Right lobe of liver (tissue), 6 donors: ENCODE data around the gene PPP1CA. TPM values are rescaled to one million over a fixed set of nuclear protein-coding genes. Genes with fewer than 3 reads are reported as not detected.
A peak's percentile ranks its signal among the peaks of the same experiment; 100 is the strongest.
"Not testable (repeated sequence)": the region's sequence is repeated elsewhere in the genome, so short reads cannot be mapped to it uniquely, and the experiment has no call there.

ENCODE experiments used
- ATAC-seq, 4 donors: fragments of 200-7000 bp; cut with Tn5 transposase; one replicate each; pipeline ENCODE4 v1.9.1; 2020; ENCODE audit warnings: mild to moderate bottlenecking in 4 of 4, moderate library complexity in 4 of 4
- DNase-seq, 3 donors: peaks; one replicate each; pipeline ENCODE4 v3.0.0-alpha.2; 2020
- H3K27ac ChIP-seq, 3 donors: fragments of 200-600 bp; one replicate each; pipeline ENCODE4 v1.8.0; 2022
- H3K27me3 ChIP-seq, 2 donors: fragments of 200-600 bp; one replicate each; pipeline ENCODE4 v1.8.0; 2022
- H3K36me3 ChIP-seq, 4 donors: fragments of 200-600 bp; sonication (generic) in 1 of 4; one replicate each; pipeline versions ENCODE4 v1.5.1 to v1.8.0; 2017 to 2022; ENCODE audit warnings: control low read depth in 1 of 4
- H3K4me1 ChIP-seq, 4 donors: fragments of 200-600 bp; sonication (generic) in 1 of 4; one replicate each; pipeline versions ENCODE4 v1.5.1 to v1.8.0; 2017 to 2022; ENCODE audit warnings: control low read depth in 1 of 4
- H3K4me3 ChIP-seq, 3 donors: fragments of 200-600 bp; one replicate each; pipeline ENCODE4 v1.8.0; 2022
- H3K9me3 ChIP-seq, 4 donors: fragments of 200-600 bp; sonication (generic) in 1 of 4; one replicate each; pipeline versions ENCODE4 v1.5.1 to v1.8.0; 2017 to 2022; ENCODE audit warnings: control low read depth in 1 of 4
- CTCF ChIP-seq, 4 donors: fragments of 200-600 bp in 3 of 4; fragments of 450-650 bp in 1 of 4; IDR thresholded peaks; one replicate each; pipeline versions ENCODE4 v1.5.1 to v1.8.0; 2016 to 2022; ENCODE audit warnings: antibody characterized with exemption in 4 of 4, mild to moderate bottlenecking in 2 of 4
- POLR2A ChIP-seq: fragments of 450-650 bp; IDR thresholded peaks from one replicate; pipeline ENCODE4 v1.6.1; 2017; ENCODE audit warnings: antibody characterized with exemption, mild to moderate bottlenecking
- WGBS: methylation state at CpG from one replicate; pipeline ENCODE4 v1.1.6; 2018; ENCODE audit warnings: low coverage, low lambda C conversion rate; ENCODE audit not compliant: insufficient coverage; ENCODE audit errors: missing lambda C conversion rate; 5-methylcytosine and 5-hydroxymethylcytosine counted together
- intact Hi-C, 2 donors: fragments of 100-400 bp; cut with DNase I; formaldehyde crosslinking; loops; one replicate each; pipeline versions ENCODE4 v1.11.2 to v1.14.1; 2022
- total RNA-seq, 6 experiments: library from RNA; depleted of rRNA in 2 of 6; stranded (reverse); fragments of >200 nt in 2 of 6; fragmentation: NEBNext Ultra II Directional in 3 of 6; extraction: Animal tissue kit (Norgen Biotek cat#: 25700) in 3 of 6; gene quantifications; one replicate each; pipeline versions ENCODE4 v1.1.0 to v1.2.4, GENCODE V29; 2016 to 2023
- donor health status: DM: no; HTN: yes; CAD: no.
- donor health status: DM: no; HTN: no; CAD: no.
- donor health status: DM: no; HTN: no; CAD: no.
- donor health status: DM: no; HTN: yes; CAD: no.
- donor health status: DM: no; HTN: yes; CAD: no.

The PPP1CA gene
- total RNA-seq, 6 experiments from 2014 or later: 64.2 to 102 (median 71.1) TPM

GRCh38 chr11:67404515-67405195 lies 3.0 kb upstream of the PPP1CA start:
- Histone ChIP-seq H3K27me3 (no peaks in the 10 kb centered on the region), H3K4me1 (peaks cover 0 to 24% (median 5%) of the 10 kb centered on the region in 4 donors), H3K27ac (peak overlapping the region in 1 of 3 donors; percentile 38), H3K4me3 (peak overlapping the region in 1 of 3 donors; percentile 44), H3K9me3 (no peaks in the 10 kb centered on the region), H3K36me3 (peaks cover 0 to 7% (median 0%) of the 10 kb centered on the region in 4 donors)
- ATAC-seq (no peak), DNase-seq (peak in 1 of 3 donors; percentile 46)
- WGBS: 25% methylated on average over 8 of the region's 13 CpGs
- intact Hi-C loops: no loop called here
- TF ChIP-seq CTCF (IDR thresholded peaks at IDR 0.05): no peak
- no peak for TF ChIP-seq POLR2A

GRCh38 chr11:67403085-67403484 lies 1.4 kb upstream of the PPP1CA start:
- H3K27ac ChIP-seq, H3K27me3 ChIP-seq, DNase-seq, ATAC-seq, H3K9me3 ChIP-seq, H3K4me3 ChIP-seq, intact Hi-C loops: not testable (repeated sequence)
- peaks cover 0 to 24% (median 5%) of the 10 kb centered on the region in 4 donors for H3K4me1 ChIP-seq
- peaks cover 0 to 22% (median 9%) of the 10 kb centered on the region in 4 donors for H3K36me3 ChIP-seq
- WGBS: 85% methylated on average over 6 of the region's 9 CpGs

GRCh38 chr11:67402192-67402839 lies 658 bp upstream of the PPP1CA start:
- 58% methylated on average over 15 of the region's 19 CpGs for WGBS
- H3K27me3 ChIP-seq, ATAC-seq, DNase-seq, H3K9me3 ChIP-seq, intact Hi-C loops: not testable (repeated sequence)
- peak overlapping the region in 2 of 3 donors; percentile 26 to 98 for H3K4me3 ChIP-seq
- peaks cover 0 to 24% (median 5%) of the 10 kb centered on the region in 4 donors for H3K4me1 ChIP-seq
- H3K27ac ChIP-seq: peak overlapping the region in 2 of 3 donors; percentile 73 to 88
- peaks cover 3 to 30% (median 14%) of the 10 kb centered on the region in 4 donors for H3K36me3 ChIP-seq

GRCh38 chr11:67400942-67401494 lies 640 bp downstream of the PPP1CA start:
- Histone ChIP-seq H3K4me3 (peak overlapping the region; percentile 95 to 99 (median 98)), H3K9me3 (no peaks in the 10 kb centered on the region), H3K27ac (peak overlapping the region; percentile 77 to 90 (median 88)), H3K36me3 (peaks cover 3 to 31% (median 17%) of the 10 kb centered on the region in 4 donors), H3K27me3 (no peaks in the 10 kb centered on the region), H3K4me1 (peaks cover 0 to 24% (median 5%) of the 10 kb centered on the region in 4 donors)
- no peak for ATAC-seq
- TF ChIP-seq POLR2A: no peak
- TF ChIP-seq CTCF (IDR thresholded peaks at IDR 0.05): no peak
- no peak for DNase-seq
- intact Hi-C loops: no loop called here
- 25% methylated on average over 1 of the region's 27 CpGs for WGBS

- DNase-seq (no peak), ATAC-seq (no peak)
- no peaks in the 10 kb centered on the region for H3K9me3 ChIP-seq
- intact Hi-C loops: no loop called here
- TF ChIP-seq CTCF (IDR thresholded peaks at IDR 0.05) (no peak), POLR2A (no peak)
- peaks cover 0 to 24% (median 5%) of the 10 kb centered on the region in 4 donors for H3K4me1 ChIP-seq
- peaks cover 3 to 33% (median 17%) of the 10 kb centered on the region in 4 donors for H3K36me3 ChIP-seq
- H3K27ac ChIP-seq: peak overlapping the region in 2 of 3 donors; percentile 77 to 88
- 21% methylated on average over 14 of the region's 23 CpGs for WGBS
- no peaks in the 10 kb centered on the region for H3K27me3 ChIP-seq
- peak overlapping the region; percentile 95 to 99 (median 98) for H3K4me3 ChIP-seq
These were observed 1.3 kb downstream of the PPP1CA start for GRCh38 chr11:67400251-67400941.
